Fibroblast of pulmonary artery (primary cell): ENCODE measurements around the gene CRISPLD2.
"Not testable (repeated sequence)": the region's sequence is repeated elsewhere in the genome, so short reads cannot be mapped to it uniquely, and the experiment has no call there.

Source experiments
- DNase-seq: peaks from one replicate; pipeline ENCODE4 v3.0.0-alpha.2; 2010; ENCODE audit warnings: low read depth
- H3K4me3 ChIP-seq: replicated peaks from 2 replicates; pipeline ENCODE4 v1.5.1; 2011; ENCODE audit warnings: low read depth, mild to moderate bottlenecking, control low read depth, low read length, moderate library complexity
- CTCF ChIP-seq: IDR thresholded peaks from 2 replicates; pipeline ENCODE4 v1.5.1; 2011; ENCODE audit warnings: mild to moderate bottlenecking, control low read depth, low read length, inconsistent platforms; ENCODE audit errors: missing control alignments

Gene CRISPLD2

GRCh38 chr16:84930298-84931106, 110.7 kb downstream of the CRISPLD2 start:
- no peak for TF ChIP-seq CTCF
- H3K4me3 ChIP-seq = no peak overlapping the region
- no peak for DNase-seq

GRCh38 chr16:84931107-84931494, 111.3 kb downstream of the CRISPLD2 start:
- no peak for DNase-seq
- TF ChIP-seq CTCF = no peak
- H3K4me3 ChIP-seq = no peak overlapping the region

- no peak for DNase-seq
- TF ChIP-seq CTCF = no peak
- H3K4me3 ChIP-seq = no peak overlapping the region
Measured at GRCh38 chr16:84931506-84931905, 111.7 kb downstream of the CRISPLD2 start.

GRCh38 chr16:84932681-84933080, 112.9 kb downstream of the CRISPLD2 start:
- no peak for TF ChIP-seq CTCF

GRCh38 chr16:84933774-84934631, 114.2 kb downstream of the CRISPLD2 start:
- H3K4me3 ChIP-seq = no peak overlapping the region
- TF ChIP-seq CTCF = no peak
- no peak for DNase-seq

More at GRCh38 chr16:84932681-84933080, 112.9 kb downstream of the CRISPLD2 start:
- no peak overlapping the region for H3K4me3 ChIP-seq
- DNase-seq = no peak

- TF ChIP-seq CTCF = no peak
- no peak overlapping the region for H3K4me3 ChIP-seq
- no peak for DNase-seq
Measured at GRCh38 chr16:84937196-84938005, 117.6 kb downstream of the CRISPLD2 start.

- H3K4me3 ChIP-seq, DNase-seq: not testable (repeated sequence)
Measured at GRCh38 chr16:84938616-84939015, 118.8 kb downstream of the CRISPLD2 start.
